SK-N-SH (cell line): Measurements from ENCODE around the gene CRYBA2. TPM values are rescaled to one million over a fixed set of nuclear protein-coding genes. Genes with fewer than 3 reads are reported as not detected.

Experiments
- CTCF ChIA-PET: fragments of 300-600, 350-600 bp; formaldehyde crosslinking; extraction: SDS; loops from one replicate; lab custom pipeline; 2021; lab: Yijun Ruan, JAX
- POLR2A ChIA-PET: fragments of 350-600 bp; sonication (Branson Sonifier 250); formaldehyde crosslinking; extraction: SDS; loops from one replicate; lab custom pipeline; 2020; ENCODE audit warnings: antibody characterized with exemption, inconsistent platforms; lab: Yijun Ruan, JAX
- DNase-seq: peaks from one replicate; pipeline ENCODE4 v3.0.0; 2012
- H2AFZ ChIP-seq: fragments of 200-600 bp; sonication (generic); 2 replicates; pipeline ENCODE4 v1.8.1; 2016; ENCODE audit warnings: antibody characterized with exemption, mild to moderate bottlenecking, low read depth
- H3F3A ChIP-seq: fragments of 200-600 bp; sonication (generic); replicated peaks from 2 replicates; pipeline ENCODE3; 2016; ENCODE audit warnings: antibody characterized with exemption, mild to moderate bottlenecking; ENCODE audit not compliant: insufficient read depth
- H3K27ac ChIP-seq, 2 experiments: fragments of 200-500 bp in 1 of 2; fragments of 200-600 bp in 1 of 2; sonication (Bioruptor generic) in 1 of 2; sonication (generic), shearing (Covaris generic) in 1 of 2; 2 replicates each; pipeline versions ENCODE4 v1.5.1 to v1.6.1; 2014 to 2016; ENCODE audit warnings: low read depth in 2 of 2, inconsistent platforms in 1 of 2, low read length in 1 of 2, mild to moderate bottlenecking in 1 of 2, mixed read lengths in 1 of 2
- H3K27me3 ChIP-seq: fragments of 200-600 bp; sonication (generic), shearing (Covaris generic); 2 replicates; pipeline ENCODE4 v1.6.1; 2016; ENCODE audit warnings: mixed run types; ENCODE audit not compliant: insufficient read depth
- H3K36me3 ChIP-seq, 2 experiments: fragments of 200-500 bp in 1 of 2; fragments of 200-600 bp in 1 of 2; sonication (Bioruptor generic) in 1 of 2; sonication (generic) in 1 of 2; replicated peaks in 1 of 2; 2 replicates each; pipeline versions ENCODE3 to v1.5.1; 2014 to 2016; ENCODE audit warnings: low read length in 1 of 2, mild to moderate bottlenecking in 1 of 2; ENCODE audit not compliant: insufficient read depth in 2 of 2, control insufficient read depth in 1 of 2
- H3K4me1 ChIP-seq, 2 experiments: fragments of 200-500 bp in 1 of 2; fragments of 200-600 bp in 1 of 2; sonication (Bioruptor generic) in 1 of 2; sonication (generic), shearing (Covaris generic) in 1 of 2; 2 replicates each; pipeline versions ENCODE4 v1.5.1 to v1.6.1; 2014 to 2016; ENCODE audit warnings: low read depth in 1 of 2, low read length in 1 of 2, mixed run types in 1 of 2; ENCODE audit not compliant: insufficient read depth in 2 of 2, control insufficient read depth in 1 of 2
- H3K4me2 ChIP-seq: fragments of 200-600 bp; sonication (generic), shearing (Covaris generic); 2 replicates; pipeline ENCODE4 v1.6.1; 2017; ENCODE audit warnings: mixed run types
- H3K4me3 ChIP-seq, 2 experiments: fragments of 200-500 bp in 1 of 2; fragments of 200-600 bp in 1 of 2; sonication (Bioruptor generic) in 1 of 2; sonication (generic), shearing (Covaris generic) in 1 of 2; 2 replicates each; pipeline versions ENCODE4 v1.5.1 to v1.8.1; 2014 to 2016; ENCODE audit warnings: low read depth in 2 of 2, inconsistent platforms in 1 of 2, low read length in 1 of 2, mild to moderate bottlenecking in 1 of 2, mixed read lengths in 1 of 2, moderate library complexity in 1 of 2
- H3K79me2 ChIP-seq: fragments of 200-600 bp; sonication (generic); 2 replicates; pipeline ENCODE4 v1.8.1; 2017; ENCODE audit warnings: mild to moderate bottlenecking; ENCODE audit not compliant: insufficient read depth
- H3K9ac ChIP-seq: fragments of 200-600 bp; sonication (generic); 2 replicates; pipeline ENCODE4 v1.6.1; 2017; ENCODE audit warnings: mixed run types
- H3K9me2 ChIP-seq: fragments of 200-600 bp; sonication (generic); 2 replicates; pipeline ENCODE4 v1.6.1; 2017; ENCODE audit warnings: mixed run types
- H3K9me3 ChIP-seq: fragments of 200-600 bp; sonication (generic); 2 replicates; pipeline ENCODE4 v1.6.1; 2017; ENCODE audit warnings: mixed run types, mild to moderate bottlenecking, moderate library complexity
- H4K20me1 ChIP-seq: fragments of 200-600 bp; sonication (generic); 2 replicates; pipeline ENCODE4 v1.6.1; 2017; ENCODE audit warnings: mild to moderate bottlenecking, mixed run types; ENCODE audit not compliant: insufficient read depth
- EP300 ChIP-seq, 2 experiments: IDR thresholded peaks; 2 replicates each; pipeline versions ENCODE4 v1.4.0 to v1.6.1; 2012; ENCODE audit warnings: borderline replicate concordance in 1 of 2, low read depth in 1 of 2, low read length in 1 of 2
- EZH2phosphoT487 ChIP-seq: fragments of 200-600 bp; sonication (generic); IDR thresholded peaks from 2 replicates; pipeline ENCODE4 v1.6.1; 2017; ENCODE audit warnings: low read depth, mixed run types, mild to moderate bottlenecking, antibody characterized with exemption, moderate library complexity, borderline replicate concordance
- FOXM1 ChIP-seq: IDR thresholded peaks from 2 replicates; pipeline ENCODE4 v1.4.0; 2012; ENCODE audit warnings: low read depth, mild to moderate bottlenecking
- GATA2 ChIP-seq: sonication (generic); formaldehyde crosslinking; IDR thresholded peaks from 2 replicates; pipeline ENCODE4 v1.5.0; 2020; ENCODE audit warnings: mild to moderate bottlenecking, missing genetic modification reagents
- MEF2A ChIP-seq: IDR thresholded peaks from 2 replicates; pipeline ENCODE4 v1.4.0; 2012; ENCODE audit warnings: low read depth, borderline replicate concordance
- NFIC ChIP-seq: IDR thresholded peaks from 2 replicates; pipeline ENCODE4 v1.4.0; 2012; ENCODE audit warnings: borderline replicate concordance
- RFX5 ChIP-seq: IDR thresholded peaks from 2 replicates; pipeline ENCODE4 v1.6.1; 2012; ENCODE audit warnings: mild to moderate bottlenecking, improper control_type of control experiment, low read length
- TCF12 ChIP-seq: IDR thresholded peaks from 2 replicates; pipeline ENCODE4 v1.4.0; 2012
- USF2 ChIP-seq: fragments of 150-350 bp; IDR thresholded peaks from 2 replicates; pipeline ENCODE4 v1.6.1; 2017; ENCODE audit warnings: antibody characterized with exemption, low read length, low read depth, borderline replicate concordance
- WGBS: methylation state at CpG from one replicate; pipeline ENCODE4 v1.1.6; 2017; ENCODE audit warnings: low lambda C conversion rate; 5-methylcytosine and 5-hydroxymethylcytosine counted together
- polyA plus RNA-seq, 3 experiments: library from polyadenylated mRNA; depleted of rRNA; stranded (reverse); fragments of >200 nt; gene quantifications; 2 replicates each; pipeline ENCODE4 v1.2.3, GENCODE V29; 2012
- TF ChIP-seq, protein P1 (sequence below): fragments of 200-600 bp; sonication (generic); IDR thresholded peaks from 2 replicates; pipeline ENCODE4 v1.6.1; 2017; ENCODE audit warnings: antibody characterized with exemption, mild to moderate bottlenecking, moderate library complexity

Gene CRYBA2
- polyA plus RNA-seq, 1 of the 3 experiments (the other 2 are of a cell fraction): not detected

DNA sequence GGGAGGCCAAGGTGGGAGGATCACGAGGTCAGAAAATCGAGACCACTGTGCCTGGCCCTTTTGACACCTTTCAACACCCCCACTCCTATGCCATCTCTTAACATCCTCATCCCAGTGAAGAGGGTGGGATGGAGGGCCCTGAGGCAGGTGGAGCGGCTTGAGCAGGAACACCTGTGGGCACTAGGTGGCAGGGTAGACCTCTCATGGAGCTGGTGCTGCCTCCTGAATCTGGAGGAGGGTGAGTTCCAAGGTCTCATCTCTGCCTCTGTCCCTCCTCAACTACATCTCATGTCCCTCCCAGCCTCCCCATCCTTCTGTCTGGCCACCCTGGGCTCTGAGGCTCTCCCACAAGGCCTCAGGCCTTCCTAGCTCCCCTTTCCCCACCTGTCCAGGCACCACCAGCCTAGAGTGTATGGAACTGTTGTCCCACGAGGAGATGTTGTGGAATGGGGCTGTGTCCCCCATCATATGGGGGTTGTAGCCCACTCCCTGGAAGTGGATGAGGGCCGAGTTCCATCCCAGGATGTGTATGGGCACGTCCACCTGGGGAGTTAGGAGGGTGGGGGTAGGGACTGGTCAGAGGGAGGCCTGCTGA, 17.0 kb upstream of the CRYBA2 start (continued):
- no peak for TF ChIP-seq RFX5
- TF ChIP-seq, protein P1, sequence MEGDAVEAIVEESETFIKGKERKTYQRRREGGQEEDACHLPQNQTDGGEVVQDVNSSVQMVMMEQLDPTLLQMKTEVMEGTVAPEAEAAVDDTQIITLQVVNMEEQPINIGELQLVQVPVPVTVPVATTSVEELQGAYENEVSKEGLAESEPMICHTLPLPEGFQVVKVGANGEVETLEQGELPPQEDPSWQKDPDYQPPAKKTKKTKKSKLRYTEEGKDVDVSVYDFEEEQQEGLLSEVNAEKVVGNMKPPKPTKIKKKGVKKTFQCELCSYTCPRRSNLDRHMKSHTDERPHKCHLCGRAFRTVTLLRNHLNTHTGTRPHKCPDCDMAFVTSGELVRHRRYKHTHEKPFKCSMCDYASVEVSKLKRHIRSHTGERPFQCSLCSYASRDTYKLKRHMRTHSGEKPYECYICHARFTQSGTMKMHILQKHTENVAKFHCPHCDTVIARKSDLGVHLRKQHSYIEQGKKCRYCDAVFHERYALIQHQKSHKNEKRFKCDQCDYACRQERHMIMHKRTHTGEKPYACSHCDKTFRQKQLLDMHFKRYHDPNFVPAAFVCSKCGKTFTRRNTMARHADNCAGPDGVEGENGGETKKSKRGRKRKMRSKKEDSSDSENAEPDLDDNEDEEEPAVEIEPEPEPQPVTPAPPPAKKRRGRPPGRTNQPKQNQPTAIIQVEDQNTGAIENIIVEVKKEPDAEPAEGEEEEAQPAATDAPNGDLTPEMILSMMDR: peak; percentile 30
- TF ChIP-seq, all 33 proteins: peak for 3

GRCh38 chr2:219009294-219009693, 16.1 kb upstream of the CRYBA2 start:
- Histone ChIP-seq H2AFZ (no peak overlapping the region), H3K36me3 (no peaks in the 10 kb centered on the region), H3F3A (no peaks in the 10 kb centered on the region), H3K27me3 (0 out of 2 replicates have a peak, but pooled peaks cover under 1% of the 10 kb centered on the region), H4K20me1 (no peaks in the 10 kb centered on the region), H3K79me2 (no peaks in the 10 kb centered on the region), H3K4me1 (peaks cover 0 to under 1% of the 10 kb centered on the region in 2 experiments; a peak in 1 of 4 replicates), H3K9me3 (no peaks in the 10 kb centered on the region), H3K9me2 (no peaks in the 10 kb centered on the region), H3K9ac (no peak overlapping the region), H3K27ac (no peak overlapping the region), H3K4me2 (no peak overlapping the region), H3K4me3 (no peak overlapping the region)
- WGBS: 35% methylated on average over 2 of the region's 2 CpGs
- no peak for DNase-seq
- CTCF ChIA-PET: interaction anchor here (0.6 to 20.3 kb wide), 11 partner anchors 8 to 150 kb away, joined by 3 to 258 read pairs (median 3); partner anchors contain the start of gene NHEJ1
- TF ChIP-seq NFIC (no peak), EP300 (IDR thresholded peaks at IDR 0.05; ENCODE audit: borderline replicate concordance in 1 of 2, low read depth in 1 of 2, low read length in 1 of 2) (no peak), TCF12 (no peak), GATA2 (no peak), MEF2A (no peak)
- POLR2A ChIA-PET: no interaction called here

DNA sequence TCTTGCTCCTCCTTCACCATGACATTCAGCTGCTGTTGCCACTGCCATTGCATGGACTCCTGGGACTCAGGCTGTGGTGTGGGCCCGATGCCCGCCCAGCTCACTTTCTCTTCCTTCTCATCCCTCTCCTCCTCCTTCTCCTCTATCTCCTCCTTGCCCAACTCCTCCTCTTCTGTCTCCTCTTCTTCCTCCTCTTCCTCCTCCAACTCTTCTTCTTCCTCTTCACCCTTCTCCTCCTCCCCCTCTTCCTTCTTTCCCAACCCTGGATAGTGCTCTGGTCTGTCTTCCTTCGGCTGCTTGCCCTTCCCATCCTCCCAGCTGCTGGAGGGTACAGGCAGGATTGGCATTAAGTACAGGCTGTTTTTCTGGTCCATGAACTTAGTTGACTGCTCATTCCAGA, 10.8 kb upstream of the CRYBA2 start:
- no peaks in the 10 kb centered on the region for H4K20me1 ChIP-seq
- no peaks in the 10 kb centered on the region for H3K9me3 ChIP-seq
- DNase-seq: no peak
- CTCF ChIA-PET: interaction anchor here (0.9 to 12.8 kb wide), 19 partner anchors 10 to 385 kb away, joined by 3 to 258 read pairs (median 14); partner anchors contain the start of genes CFAP65, CRYBA2 and FEV
- TF ChIP-seq FOXM1 (no peak), USF2 (no peak), EZH2phosphoT487 (no peak)
- TF ChIP-seq, all 33 proteins: peak for 0
- Histone ChIP-seq H3K36me3 (no peaks in the 10 kb centered on the region), H3K4me3 (no peak overlapping the region), H3K4me2 (no peak overlapping the region), H3K27ac (no peak overlapping the region), H3K4me1 (peaks cover 0 to 47% of the 10 kb centered on the region in 2 experiments; a peak in 2 of 4 replicates), H2AFZ (no peak overlapping the region), H3K27me3 (peaks cover 18% of the 10 kb centered on the region; the same call in 1 of the 2 replicates), H3K9ac (no peak overlapping the region), H3F3A (no peaks in the 10 kb centered on the region), H3K79me2 (no peaks in the 10 kb centered on the region), H3K9me2 (no peaks in the 10 kb centered on the region)
- WGBS: 86% methylated on average over 3 of the region's 3 CpGs
- POLR2A ChIA-PET: no interaction called here
